Measurements from ENCODE around the gene NKX2-8. TPM values are rescaled to one million over a fixed set of nuclear protein-coding genes. Genes with fewer than 3 reads are reported as not detected.

Gene NKX2-8
- total RNA-seq, 1 donor from 2014 or later = not detected

DNA sequence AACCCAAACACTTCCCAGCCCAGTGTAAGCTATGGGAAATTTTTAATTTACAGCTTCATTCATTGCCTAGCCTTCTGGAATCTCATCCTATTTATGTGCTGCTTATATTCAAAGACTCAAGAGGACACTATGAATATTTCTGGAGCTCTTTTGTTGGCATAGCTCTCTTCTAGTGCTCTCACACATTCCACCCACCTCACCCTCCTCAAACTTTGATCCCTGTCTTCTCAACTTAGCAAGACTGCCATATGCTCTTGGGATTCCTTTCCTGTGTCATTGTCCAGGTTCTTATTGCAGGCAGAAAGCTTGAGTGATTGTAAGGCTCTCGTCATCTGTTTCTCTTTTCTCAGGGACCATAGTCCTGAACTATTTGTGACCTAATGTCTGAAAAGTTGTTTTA lies 44.4 kb downstream of the NKX2-8 start:
- Mint-ChIP-seq H3K9me3 (ENCODE audit: low read depth) (peaks cover 13% of the 10 kb centered on the region), H3K36me3 (ENCODE audit: insufficient read depth) (no peaks in the 10 kb centered on the region), H3K4me3 (ENCODE audit: low read depth) (no peak overlapping the region), H3K27ac (no peak overlapping the region), H3K4me1 (ENCODE audit: low read depth) (no peaks in the 10 kb centered on the region), H3K27me3 (peaks cover 78% of the 10 kb centered on the region)
- TF ChIP-seq CTCF (IDR thresholded peaks at IDR 0.05; ENCODE audit: unreplicated experiment) = no peak
- DNase-seq (ENCODE audit: low spot score, unreplicated experiment) = no peak

Other genes starting within 250 kb of the NKX2-8 start
- gene NKX2-1, start 62.4 kb downstream of the NKX2-8 start, total RNA-seq = 0.80 TPM in 1 of 2 replicates, not detected in the other
- gene PAX9, start 79.2 kb upstream of the NKX2-8 start, total RNA-seq = 0.77 and 1.3 TPM in 2 replicates